Stimulated activated CD4-positive, alpha-beta T cell treated with anti-CD3 and anti-CD28 coated beads, Interleukin-15, amount 100 ng/mL, for 1 hour (primary cell): ENCODE measurements around the gene NKX2-1.
"Not testable (repeated sequence)": the region's sequence is repeated elsewhere in the genome, so short reads cannot be mapped to it uniquely, and the experiment has no call there.

Experiments
- DNase-seq, 2 donors: peaks; one replicate each; pipeline ENCODE4 v3.0.0-alpha.2; 2020; ENCODE audit warnings: low read depth in 1 of 2, low spot score in 1 of 2

The NKX2-1 gene

DNA sequence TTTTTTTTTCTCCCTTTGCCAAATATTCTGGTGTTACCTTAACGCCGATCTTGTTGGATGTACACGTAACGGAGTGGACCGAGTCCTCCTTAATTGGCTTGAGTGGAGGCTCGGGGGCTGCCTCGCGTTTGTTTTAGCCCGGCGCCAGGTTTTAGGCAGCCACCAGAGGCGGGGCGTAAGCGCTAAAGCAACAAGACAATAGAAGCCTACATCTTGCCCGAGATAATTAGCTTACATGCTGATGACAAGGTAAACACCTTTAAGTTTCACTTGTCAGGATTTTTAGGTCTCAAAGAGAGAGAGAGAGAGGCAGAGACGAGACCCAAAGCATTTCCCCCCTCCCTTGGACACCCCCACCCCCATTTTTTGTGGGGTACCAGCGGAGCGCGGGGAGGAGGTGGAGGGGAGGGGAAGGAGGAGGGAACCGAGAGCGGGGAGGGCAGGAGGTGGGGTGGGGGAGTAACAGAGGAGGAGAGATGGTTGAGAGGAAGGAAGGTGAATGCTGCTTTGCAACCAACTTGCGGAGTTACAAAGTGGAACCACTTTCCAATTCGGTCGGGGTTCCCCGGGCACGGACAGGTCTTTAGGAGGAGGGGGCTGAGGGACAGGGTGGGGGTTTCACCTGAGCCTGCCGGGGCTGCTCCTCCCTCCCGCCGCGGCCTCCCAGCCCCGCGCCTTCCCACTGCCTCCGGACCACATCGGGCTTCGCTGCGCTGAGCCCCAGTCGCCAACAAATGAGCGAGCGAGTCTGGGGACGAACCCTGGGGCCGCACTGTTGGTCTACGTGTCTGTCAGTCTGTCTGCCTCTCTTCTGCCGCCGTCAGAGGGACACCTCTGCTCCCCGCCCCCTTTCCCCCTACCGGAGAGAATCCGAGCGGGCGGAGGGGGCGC, at the start of gene NKX2-1:
Gene NKX2-1, minus strand, starts transcription at position 802 of the 891 bp plus-strand sequence. Its CDS starts 103 bp downstream, at position 699.
- DNase-seq, result no peak

DNA sequence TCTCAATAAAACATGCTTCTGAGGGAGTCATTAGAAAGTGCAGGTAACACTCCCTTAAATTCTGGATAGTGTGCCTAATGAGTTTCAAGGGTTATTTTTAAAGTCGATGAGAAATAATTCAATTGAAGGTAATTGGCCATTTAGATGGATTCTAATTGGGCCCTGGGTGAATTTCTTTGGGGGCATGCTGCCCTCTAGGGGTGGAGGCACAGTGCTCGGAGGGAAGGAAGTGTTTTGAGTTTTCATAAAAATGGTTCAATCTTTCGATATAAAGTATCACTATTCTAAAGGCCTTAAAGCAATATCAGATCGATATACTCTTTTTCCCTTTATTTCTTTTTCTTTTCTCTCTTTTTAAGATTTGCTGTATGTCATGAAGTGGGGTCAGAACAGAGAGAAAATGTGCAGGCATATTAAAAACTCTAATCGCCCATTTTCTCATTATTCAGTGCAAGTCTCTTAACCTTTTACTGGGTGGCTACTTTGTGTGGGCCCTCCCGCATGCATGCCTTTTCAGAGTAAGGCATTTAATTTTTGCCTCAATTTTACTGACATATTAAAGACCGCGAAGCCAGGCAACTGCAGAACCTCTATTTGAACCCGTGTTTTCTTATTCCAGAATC, 36.9 kb upstream of the NKX2-1 start:
- DNase-seq, result no peak

DNA sequence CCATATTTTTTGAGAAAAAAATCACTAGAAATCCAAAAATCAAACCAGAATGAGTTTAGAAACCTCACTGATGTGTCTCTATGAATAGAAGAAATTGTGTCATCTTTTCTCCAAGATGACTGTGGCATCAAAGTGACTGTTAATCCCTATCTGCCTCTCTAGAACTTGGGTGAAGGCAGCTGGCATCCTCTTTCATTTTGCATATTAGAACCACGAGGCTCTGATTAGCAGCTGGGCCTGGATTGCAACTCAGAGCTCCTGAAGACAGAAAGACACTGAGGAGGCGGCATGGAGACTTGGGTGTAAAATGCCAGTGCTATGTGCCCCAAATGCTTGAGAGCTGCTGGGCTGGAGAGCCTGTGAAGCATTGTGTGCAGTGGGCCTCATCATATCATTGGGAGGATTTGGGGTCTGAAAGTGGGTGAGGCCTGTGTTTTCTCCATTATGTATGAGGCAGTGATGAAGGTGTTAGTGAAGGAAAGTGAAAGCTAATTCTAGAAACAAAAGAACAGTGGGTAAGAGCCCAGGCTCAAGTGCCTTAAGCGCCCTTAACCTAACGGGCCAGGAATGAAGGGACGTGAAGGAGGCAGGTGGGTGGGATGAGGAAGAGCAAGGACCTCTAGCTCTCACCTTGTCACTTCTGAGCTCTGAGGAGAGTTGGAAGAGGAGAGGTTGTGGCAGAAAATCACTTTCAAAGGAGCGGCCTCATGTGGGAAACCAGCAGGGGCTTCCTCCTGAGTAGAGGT, 36.1 kb upstream of the NKX2-1 start:
- no peak for DNase-seq

DNA sequence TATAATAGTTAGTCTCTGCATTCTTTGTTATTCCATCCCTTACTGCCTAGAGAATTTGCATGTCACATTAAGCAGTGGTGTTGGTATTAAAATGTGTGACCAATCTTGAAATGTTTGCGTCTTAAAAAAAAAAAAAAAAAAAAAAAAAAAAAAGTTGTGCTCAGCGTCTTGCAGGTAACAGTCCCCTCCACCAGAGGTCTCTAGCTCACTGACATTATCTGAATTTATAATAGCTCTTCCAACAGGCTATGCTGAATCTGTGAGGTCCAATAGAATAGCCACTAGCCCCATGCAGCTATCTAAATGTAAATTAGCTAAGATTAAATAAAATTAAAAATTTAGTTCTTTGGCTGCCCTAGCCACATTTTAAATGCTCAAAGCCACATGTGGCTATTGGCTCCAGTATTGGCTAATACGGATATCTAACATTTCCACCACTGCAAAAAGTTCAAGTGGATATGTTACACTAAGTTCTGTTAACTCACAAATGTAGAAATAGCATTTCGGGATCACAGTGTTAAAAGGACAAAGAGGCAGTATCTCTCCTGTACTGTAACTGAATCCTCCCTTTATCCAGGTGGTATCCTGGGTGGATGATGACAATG, 33.7 kb upstream of the NKX2-1 start:
- DNase-seq, result no peak

- no peak for DNase-seq
Measured at GRCh38 chr14:36550899-36551298, 30.9 kb upstream of the NKX2-1 start.

GRCh38 chr14:36544280-36544679, 24.2 kb upstream of the NKX2-1 start:
- not testable (repeated sequence) for DNase-seq

DNA sequence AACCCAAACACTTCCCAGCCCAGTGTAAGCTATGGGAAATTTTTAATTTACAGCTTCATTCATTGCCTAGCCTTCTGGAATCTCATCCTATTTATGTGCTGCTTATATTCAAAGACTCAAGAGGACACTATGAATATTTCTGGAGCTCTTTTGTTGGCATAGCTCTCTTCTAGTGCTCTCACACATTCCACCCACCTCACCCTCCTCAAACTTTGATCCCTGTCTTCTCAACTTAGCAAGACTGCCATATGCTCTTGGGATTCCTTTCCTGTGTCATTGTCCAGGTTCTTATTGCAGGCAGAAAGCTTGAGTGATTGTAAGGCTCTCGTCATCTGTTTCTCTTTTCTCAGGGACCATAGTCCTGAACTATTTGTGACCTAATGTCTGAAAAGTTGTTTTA, 18.0 kb upstream of the NKX2-1 start:
- no peak for DNase-seq

GRCh38 chr14:36529062-36529461, 9.0 kb upstream of the NKX2-1 start:
- DNase-seq, result no peak

DNA sequence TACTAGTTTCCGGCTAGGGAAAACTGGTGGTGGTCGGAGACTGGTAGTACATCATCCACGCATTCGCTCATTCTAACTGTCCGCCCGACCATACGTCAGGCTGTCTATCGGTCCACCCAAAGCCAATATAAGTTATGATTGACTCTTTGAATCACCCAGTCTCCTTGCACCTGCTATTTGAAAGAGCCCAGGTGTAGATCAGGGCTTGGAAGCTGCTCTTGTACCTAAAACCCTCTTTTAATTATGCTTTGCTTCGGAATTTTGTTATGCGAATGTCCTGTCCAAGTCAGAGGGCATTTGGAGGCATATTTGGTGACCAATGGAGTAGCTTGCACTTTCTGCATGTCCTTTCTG, 5.7 kb upstream of the NKX2-1 start:
- no peak for DNase-seq

DNA sequence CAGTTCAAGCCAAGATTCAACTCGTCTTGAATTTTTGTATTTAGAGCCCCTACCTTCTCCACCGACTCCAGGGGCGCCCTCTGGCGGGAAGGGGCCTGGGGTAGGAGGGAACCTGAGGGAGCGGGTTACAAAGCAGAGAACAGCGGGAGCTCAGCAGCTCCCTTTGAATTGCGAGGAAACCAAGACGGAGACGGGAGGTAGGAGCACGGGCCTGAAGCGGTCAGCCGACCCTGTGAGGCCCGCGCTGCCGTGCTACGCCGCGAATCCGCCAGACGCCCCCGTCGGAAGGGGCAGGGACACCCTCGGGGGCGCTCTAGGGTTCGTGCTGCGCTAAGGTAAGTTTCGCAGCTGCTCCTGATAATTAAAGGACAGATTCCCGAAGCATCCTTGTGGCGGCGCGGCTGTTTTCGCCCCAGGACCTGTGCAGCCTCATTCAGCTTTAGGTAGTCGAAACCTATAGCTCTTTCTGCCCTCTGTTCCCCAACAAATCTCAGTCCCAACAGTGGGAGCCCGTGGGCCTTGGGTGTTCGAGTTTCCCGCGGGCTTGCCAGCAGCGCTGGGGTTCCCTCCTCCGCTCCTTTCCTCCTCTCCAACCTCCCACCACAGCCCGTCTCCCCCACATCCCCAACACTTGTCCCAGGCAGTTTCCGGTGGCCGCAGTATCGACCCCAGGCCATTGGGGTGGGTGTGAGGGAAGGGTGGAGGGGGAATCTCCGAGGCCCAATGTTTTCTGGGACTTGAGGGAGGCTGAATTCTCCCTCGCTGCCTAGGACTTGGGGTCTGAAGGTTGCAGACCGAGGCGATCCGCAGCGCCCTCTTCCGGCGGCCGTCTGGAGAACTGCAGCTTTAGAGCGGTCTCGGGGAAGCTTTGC, 5.1 kb upstream of the NKX2-1 start:
- DNase-seq, result no peak

DNA sequence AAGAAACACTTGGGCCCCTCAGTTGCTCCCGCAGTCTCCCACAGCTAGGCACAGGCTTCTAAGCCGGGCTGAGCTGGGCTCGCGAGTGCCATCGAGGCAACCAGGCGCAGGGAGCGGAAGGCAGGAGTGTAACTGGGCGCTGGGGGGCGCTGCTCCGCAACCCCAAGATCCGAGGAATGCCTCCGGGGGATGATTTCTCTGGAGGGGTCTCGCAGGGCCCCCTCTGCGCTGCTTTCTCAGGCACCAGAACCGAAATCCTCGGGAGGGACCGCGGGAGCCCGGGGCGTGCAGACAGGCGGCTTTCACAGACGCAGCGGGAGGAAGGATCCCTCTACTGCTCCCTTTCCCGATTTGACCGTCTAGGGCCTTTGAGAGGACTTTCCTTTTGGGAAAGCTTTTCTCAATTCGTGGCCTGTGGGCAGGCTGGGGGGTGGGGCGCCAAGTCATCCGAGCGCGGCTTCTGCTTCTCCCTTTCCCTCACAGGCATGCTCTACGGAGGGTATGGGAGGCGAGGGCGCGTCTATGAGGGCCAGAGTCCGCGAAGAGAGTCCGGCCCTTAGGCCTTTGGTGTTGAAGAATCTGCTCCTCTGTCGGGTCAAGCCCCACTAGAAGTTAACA, 4.3 kb upstream of the NKX2-1 start:
- DNase-seq, result no peak

GRCh38 chr14:36522972-36523715, 3.1 kb upstream of the NKX2-1 start:
- no peak for DNase-seq

- DNase-seq, result no peak
Measured at GRCh38 chr14:36522347-36522971, 2.4 kb upstream of the NKX2-1 start.

DNA sequence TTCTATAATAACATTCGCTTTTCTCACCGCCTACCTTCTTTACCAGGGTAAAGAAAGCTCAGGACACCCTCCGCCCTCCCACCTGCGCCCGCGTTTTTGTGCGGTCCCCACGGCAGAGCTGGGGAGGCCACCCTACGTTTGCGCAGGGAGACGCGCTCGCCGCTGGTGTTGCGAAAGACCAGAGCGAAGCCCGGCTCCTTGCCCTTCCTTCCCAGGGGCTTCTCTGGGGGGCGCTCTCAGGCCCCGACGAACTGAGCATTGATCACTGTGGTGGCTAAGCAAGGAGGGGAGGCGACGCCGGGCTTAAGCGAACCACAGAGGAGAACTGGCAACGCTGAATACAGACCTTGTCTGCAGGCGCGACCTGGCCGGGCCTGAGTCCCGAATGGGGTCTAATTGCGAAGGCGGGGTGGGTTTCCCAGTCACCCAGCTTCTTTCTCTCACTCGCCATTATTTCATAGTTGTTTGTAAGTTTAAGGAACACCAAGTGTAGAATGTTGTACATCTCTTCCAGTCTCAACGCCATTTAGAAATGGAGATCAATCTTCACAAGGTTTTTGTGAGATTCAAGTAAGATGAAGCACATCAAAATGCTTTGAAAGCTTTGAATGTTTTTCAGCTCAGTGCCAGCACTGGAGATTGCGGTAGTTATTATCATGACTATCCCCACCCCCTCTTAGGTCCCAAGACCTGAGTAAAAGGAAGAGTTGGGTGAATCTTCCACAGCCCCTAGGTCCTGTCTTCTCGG, 1.7 kb upstream of the NKX2-1 start:
- DNase-seq, result no peak

DNA sequence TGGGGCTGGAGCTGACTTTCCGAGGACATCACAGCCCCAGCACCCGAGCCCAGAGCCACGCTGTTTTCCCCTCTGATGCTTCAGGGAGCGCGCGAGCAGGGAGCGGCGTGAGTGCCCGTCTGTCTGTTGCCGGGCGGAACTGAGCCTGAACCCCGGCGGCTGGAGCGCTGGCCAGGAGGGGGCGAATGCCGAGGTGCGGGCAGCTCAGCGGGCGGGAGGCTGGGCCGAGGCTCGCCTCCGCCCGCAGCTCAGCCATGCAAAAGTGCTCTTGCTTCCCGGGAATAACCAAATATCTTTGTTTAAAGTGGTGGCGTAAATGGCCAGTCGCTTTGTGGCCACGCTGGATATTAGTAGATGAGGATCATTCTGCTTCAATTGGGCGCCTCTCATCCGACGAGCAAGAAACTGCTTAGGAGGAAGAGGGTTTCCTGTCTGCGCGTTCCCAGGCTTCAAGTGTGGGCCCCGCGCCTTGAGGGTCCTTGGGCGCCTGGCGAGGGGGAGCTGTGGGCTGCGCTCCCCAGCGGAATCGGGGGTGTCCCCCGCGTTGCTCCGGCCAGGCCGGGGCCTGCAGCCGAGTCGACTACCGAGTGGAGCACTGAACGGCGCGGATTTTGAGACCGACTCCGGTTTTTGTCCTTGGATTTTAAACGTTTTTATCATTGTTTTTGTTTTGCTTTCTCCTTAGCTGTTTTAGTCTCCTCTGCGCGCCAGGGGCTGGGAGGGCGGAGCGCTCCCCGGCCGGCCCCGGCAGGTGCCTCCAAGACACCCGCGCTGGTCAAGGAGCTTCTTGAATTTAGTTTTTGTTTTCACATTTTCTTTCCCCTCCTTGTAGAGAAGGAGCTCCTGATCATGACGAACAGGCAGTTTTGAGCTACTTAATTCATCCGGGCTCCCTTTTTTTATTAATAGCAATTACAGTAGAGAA, 831 bp upstream of the NKX2-1 start:
- no peak for DNase-seq

GRCh38 chr14:36518586-36519430, 1.2 kb downstream of the NKX2-1 start:
- no peak for DNase-seq
